Uterus (tissue), 4 donors: ENCODE data around the gene CDH22. TPM values are rescaled to one million over a fixed set of nuclear protein-coding genes. Genes with fewer than 3 reads are reported as not detected.

ENCODE experiments used
- DNase-seq, 2 donors: peaks; one replicate each; pipeline ENCODE4 v3.0.0-alpha.2; 2019 to 2020
- H3K27ac ChIP-seq, 2 donors: fragments of 200-600 bp; sonication (generic); 1 replicate in 1 of 2; 2 replicates in 1 of 2; pipeline ENCODE4 v1.5.1; 2016 to 2018
- H3K27me3 ChIP-seq, 2 donors: fragments of 200-600 bp; sonication (generic); one replicate each; pipeline ENCODE4 v1.5.1; 2018 to 2019; ENCODE audit warnings: control low read depth in 1 of 2
- H3K36me3 ChIP-seq, 2 donors: fragments of 200-600 bp; sonication (generic); one replicate each; pipeline ENCODE4 v1.5.1; 2019; ENCODE audit warnings: control low read depth in 1 of 2
- H3K4me1 ChIP-seq, 2 donors: fragments of 200-600 bp; sonication (generic); one replicate each; pipeline ENCODE4 v1.5.1; 2018 to 2019; ENCODE audit warnings: control low read depth in 1 of 2
- H3K4me3 ChIP-seq, 2 donors: fragments of 200-600 bp; sonication (generic); 1 replicate in 1 of 2; 2 replicates in 1 of 2; pipeline ENCODE4 v1.5.1; 2018 to 2019; ENCODE audit warnings: mild to moderate bottlenecking in 1 of 2
- H3K9me3 ChIP-seq, 2 donors: fragments of 200-600 bp; sonication (generic); one replicate each; pipeline ENCODE4 v1.5.1; 2019; ENCODE audit warnings: control low read depth in 1 of 2
- CTCF ChIP-seq, 4 experiments: fragments of 200-600 bp in 2 of 4; fragments of 450-650 bp in 2 of 4; sonication (generic) in 2 of 4; IDR thresholded peaks; one replicate each; pipeline ENCODE4 v1.5.1; 2016 to 2019; ENCODE audit warnings: antibody characterized with exemption in 4 of 4, mild to moderate bottlenecking in 2 of 4, moderate library complexity in 1 of 4
- POLR2A ChIP-seq, 2 donors: fragments of 450-650 bp; IDR thresholded peaks; one replicate each; pipeline ENCODE4 v1.6.1; 2016; ENCODE audit warnings: antibody characterized with exemption in 2 of 2, mild to moderate bottlenecking in 1 of 2, moderate library complexity in 1 of 2
- intact Hi-C: fragments of 100-400 bp; cut with DNase I; formaldehyde crosslinking; loops from one replicate; pipeline ENCODE4 v1.15.1; 2023; ENCODE audit warnings: low total_unique reads
- total RNA-seq, 4 donors: library from RNA; depleted of rRNA in 3 of 4; stranded (reverse); fragments of >200 nt in 3 of 4; gene quantifications; one replicate each; pipeline versions ENCODE4 v1.1.0 to v1.2.4, GENCODE V29; 2014 to 2023
- donor health status: DM: yes; HTN: yes; CAD: no.

Gene CDH22
- total RNA-seq, 4 donors from 2014 or later = 0.48 to 0.49 TPM; not detected in 2

GRCh38 chr20:46305331-46305972 is 2.8 kb downstream of the CDH22 start:
- no peak overlapping the region for H3K27ac ChIP-seq
- H3K27me3 ChIP-seq = peaks cover 7 to 36% of the 10 kb centered on the region in 2 donors

GRCh38 chr20:46304852-46305251 is 3.4 kb downstream of the CDH22 start:
- H3K4me1 ChIP-seq = peaks cover 0 to 11% of the 10 kb centered on the region in 2 donors
- H3K27ac ChIP-seq = no peak overlapping the region
- intact Hi-C loops = no loop called here
- no peaks in the 10 kb centered on the region for H3K36me3 ChIP-seq
- H3K9me3 ChIP-seq = no peaks in the 10 kb centered on the region
- H3K4me3 ChIP-seq = no peak overlapping the region
- TF ChIP-seq POLR2A (IDR thresholded peaks at IDR 0.05) (no peak), CTCF (IDR thresholded peaks at IDR 0.05) (no peak)
- H3K27me3 ChIP-seq = peaks cover 7 to 30% of the 10 kb centered on the region in 2 donors
- no peak for DNase-seq

More at GRCh38 chr20:46305331-46305972, 2.8 kb downstream of the CDH22 start:
- Histone ChIP-seq H3K4me1 (peaks cover 0 to 11% of the 10 kb centered on the region in 2 donors), H3K4me3 (no peak overlapping the region), H3K9me3 (no peaks in the 10 kb centered on the region), H3K36me3 (no peaks in the 10 kb centered on the region)
- DNase-seq = no peak
- intact Hi-C loops = no loop called here
- TF ChIP-seq POLR2A (IDR thresholded peaks at IDR 0.05) = no peak
- TF ChIP-seq CTCF (IDR thresholded peaks at IDR 0.05) = no peak

GRCh38 chr20:46304361-46304760 is 3.9 kb downstream of the CDH22 start:
- intact Hi-C loops = no loop called here
- H3K4me3 ChIP-seq = no peak overlapping the region
- H3K27ac ChIP-seq = no peak overlapping the region
- TF ChIP-seq POLR2A (IDR thresholded peaks at IDR 0.05) (no peak), CTCF (IDR thresholded peaks at IDR 0.05) (no peak)
- peaks cover 0 to 11% of the 10 kb centered on the region in 2 donors for H3K4me1 ChIP-seq
- no peaks in the 10 kb centered on the region for H3K9me3 ChIP-seq
- H3K36me3 ChIP-seq = no peaks in the 10 kb centered on the region
- H3K27me3 ChIP-seq = peaks cover 7 to 30% of the 10 kb centered on the region in 2 donors
- no peak for DNase-seq

- TF ChIP-seq CTCF (IDR thresholded peaks at IDR 0.05) = no peak
- no peak for TF ChIP-seq POLR2A (IDR thresholded peaks at IDR 0.05)
- no peak for DNase-seq
- intact Hi-C loops = no loop called here
- Histone ChIP-seq H3K4me3 (no peak overlapping the region), H3K27me3 (peaks cover 5 to 22% of the 10 kb centered on the region in 2 donors), H3K27ac (no peak overlapping the region), H3K9me3 (no peaks in the 10 kb centered on the region), H3K36me3 (no peaks in the 10 kb centered on the region), H3K4me1 (peaks cover 0 to 11% of the 10 kb centered on the region in 2 donors)
Measured at GRCh38 chr20:46303176-46303956, 4.9 kb downstream of the CDH22 start.

- intact Hi-C loops = no loop called here
- Histone ChIP-seq H3K36me3 (no peaks in the 10 kb centered on the region), H3K27me3 (peaks cover 0 to 19% of the 10 kb centered on the region in 2 donors), H3K4me1 (peaks cover 0 to 2% of the 10 kb centered on the region in 2 donors), H3K4me3 (no peak overlapping the region), H3K9me3 (no peaks in the 10 kb centered on the region), H3K27ac (no peak overlapping the region)
- TF ChIP-seq CTCF (IDR thresholded peaks at IDR 0.05) (no peak), POLR2A (IDR thresholded peaks at IDR 0.05) (no peak)
- no peak for DNase-seq
Measured at GRCh38 chr20:46302106-46302505, 6.2 kb downstream of the CDH22 start.
